Measurements from ENCODE around the gene CYP2D6. TPM values are rescaled to one million over a fixed set of nuclear protein-coding genes. Genes with fewer than 3 reads are reported as not detected.

CYP2D6 gene
- total RNA-seq, 1 experiment from 2014 or later, result 0.55 TPM

DNA sequence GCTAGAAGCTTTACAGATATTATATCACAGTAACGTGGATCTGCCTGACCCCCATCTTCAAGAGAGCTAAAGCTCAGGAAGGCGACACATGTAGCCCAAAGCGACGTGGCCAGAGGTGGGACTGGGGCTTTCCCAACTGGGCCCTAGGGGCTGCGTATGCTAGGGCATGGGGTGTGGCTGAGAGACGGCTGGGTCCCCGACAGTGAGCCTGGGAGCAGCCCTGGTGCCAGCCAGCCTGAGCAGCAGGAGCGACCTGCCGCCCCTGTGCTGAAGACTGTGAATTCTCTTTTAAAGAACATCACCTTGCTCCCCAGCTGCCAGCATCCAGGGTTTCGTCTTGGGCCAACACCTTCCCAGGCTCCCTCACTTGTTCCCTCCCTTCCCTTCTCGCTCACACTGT, 32.9 kb upstream of the CYP2D6 start:
- ATAC-seq, result no peak
- H3K36me3 ChIP-seq (ENCODE audit: low read depth, low read length), result no peaks in the 10 kb centered on the region

DNA sequence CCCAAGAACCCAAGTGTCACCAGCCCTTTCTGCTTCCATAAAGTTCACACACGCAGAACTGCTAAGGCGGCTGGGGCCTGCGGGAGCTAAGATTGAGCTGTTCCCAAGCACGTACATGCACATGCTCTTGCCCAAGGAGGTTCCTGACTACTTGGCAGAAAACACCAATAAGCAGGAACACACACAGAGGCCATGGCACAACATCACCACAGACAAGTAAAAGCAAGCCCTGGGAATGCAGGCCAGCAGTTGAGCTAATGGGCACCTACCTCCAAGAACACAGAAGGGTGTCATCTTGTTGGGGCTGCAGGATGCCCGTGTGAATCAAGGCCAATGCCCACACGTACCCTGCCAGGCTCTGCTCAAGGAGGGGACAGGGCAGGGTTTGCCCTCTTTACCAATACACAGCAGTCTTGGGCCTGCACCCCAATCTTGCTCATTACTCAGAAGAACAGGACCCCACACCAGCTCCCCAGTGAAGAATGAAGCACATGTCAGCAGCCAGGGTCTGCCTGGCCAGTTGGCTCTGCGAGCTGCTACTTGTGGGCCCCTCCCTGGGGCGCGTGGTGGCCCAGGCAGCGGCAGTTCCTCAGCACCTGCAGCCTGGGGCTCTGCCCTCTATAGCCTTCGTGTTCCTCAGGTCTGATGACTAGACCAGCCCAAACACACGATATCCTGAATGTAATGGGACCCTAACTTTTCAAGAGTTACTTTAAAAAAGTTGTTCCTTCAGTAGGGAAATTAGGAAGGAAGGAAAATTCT, 32.3 kb upstream of the CYP2D6 start:
- Histone ChIP-seq H3K79me2 (ENCODE audit: low read length) (no peaks in the 10 kb centered on the region), H3K36me3 (ENCODE audit: low read depth, low read length) (no peaks in the 10 kb centered on the region), H4K20me1 (ENCODE audit: low read length) (no peaks in the 10 kb centered on the region), H3K4me1 (ENCODE audit: insufficient read depth, low read length) (peaks cover 7% of the 10 kb centered on the region), H3K4me2 (ENCODE audit: low read length) (no peak overlapping the region), H3K9me3 (ENCODE audit: low read length) (no peaks in the 10 kb centered on the region), H3K9ac (ENCODE audit: low read length) (no peak overlapping the region), H3F3A (ENCODE audit: low read length, unreplicated experiment) (no peaks in the 10 kb centered on the region), H2AFZ (ENCODE audit: low read length) (no peak overlapping the region), H3K27ac (ENCODE audit: low read length) (no peak overlapping the region), H3K27me3 (ENCODE audit: low read length) (no peaks in the 10 kb centered on the region), H3K4me3 (ENCODE audit: low read length) (no peak overlapping the region), H3K9me2 (replicated peaks; ENCODE audit: low read length) (no peaks in the 10 kb centered on the region)
- ChIA-PET CTCF (no interaction called here), POLR2A (ENCODE audit: unreplicated experiment) (no interaction called here)
- intact Hi-C loops (cut with micrococcal nuclease), result no loop called here
- ATAC-seq (no peak), DNase-seq (no peak)
- TF ChIP-seq EZH2phosphoT487 (IDR thresholded peaks at IDR 0.05; ENCODE audit: borderline replicate concordance, low read length) (no peak), EZH2 (IDR thresholded peaks at IDR 0.05; ENCODE audit: low read length, unreplicated experiment) (no peak)
- TF ChIP-seq, protein P1, sequence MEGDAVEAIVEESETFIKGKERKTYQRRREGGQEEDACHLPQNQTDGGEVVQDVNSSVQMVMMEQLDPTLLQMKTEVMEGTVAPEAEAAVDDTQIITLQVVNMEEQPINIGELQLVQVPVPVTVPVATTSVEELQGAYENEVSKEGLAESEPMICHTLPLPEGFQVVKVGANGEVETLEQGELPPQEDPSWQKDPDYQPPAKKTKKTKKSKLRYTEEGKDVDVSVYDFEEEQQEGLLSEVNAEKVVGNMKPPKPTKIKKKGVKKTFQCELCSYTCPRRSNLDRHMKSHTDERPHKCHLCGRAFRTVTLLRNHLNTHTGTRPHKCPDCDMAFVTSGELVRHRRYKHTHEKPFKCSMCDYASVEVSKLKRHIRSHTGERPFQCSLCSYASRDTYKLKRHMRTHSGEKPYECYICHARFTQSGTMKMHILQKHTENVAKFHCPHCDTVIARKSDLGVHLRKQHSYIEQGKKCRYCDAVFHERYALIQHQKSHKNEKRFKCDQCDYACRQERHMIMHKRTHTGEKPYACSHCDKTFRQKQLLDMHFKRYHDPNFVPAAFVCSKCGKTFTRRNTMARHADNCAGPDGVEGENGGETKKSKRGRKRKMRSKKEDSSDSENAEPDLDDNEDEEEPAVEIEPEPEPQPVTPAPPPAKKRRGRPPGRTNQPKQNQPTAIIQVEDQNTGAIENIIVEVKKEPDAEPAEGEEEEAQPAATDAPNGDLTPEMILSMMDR (conservative IDR thresholded peaks at IDR 0.05; ENCODE audit: low read depth, low read length), result no peak
- no TSS peak for BruUV-seq (replicated peaks)

More for the DNA sequence above, 32.9 kb upstream of the CYP2D6 start:
- no peak for DNase-seq
- no peaks in the 10 kb centered on the region for H4K20me1 ChIP-seq (ENCODE audit: low read length)
- intact Hi-C loops (cut with micrococcal nuclease), result no loop called here
- H3K27ac ChIP-seq (ENCODE audit: low read length), result no peak overlapping the region
- no peaks in the 10 kb centered on the region for H3K9me3 ChIP-seq (ENCODE audit: low read length)
- no peak overlapping the region for H3K4me2 ChIP-seq (ENCODE audit: low read length)
- H3K9me2 ChIP-seq (replicated peaks; ENCODE audit: low read length), result no peaks in the 10 kb centered on the region
- no peaks in the 10 kb centered on the region for H3K79me2 ChIP-seq (ENCODE audit: low read length)
- BruUV-seq (replicated peaks), result no TSS peak
- no peak overlapping the region for H3K9ac ChIP-seq (ENCODE audit: low read length)
- ChIA-PET POLR2A (ENCODE audit: unreplicated experiment) (no interaction called here), CTCF (no interaction called here)
- peaks cover 7% of the 10 kb centered on the region for H3K4me1 ChIP-seq (ENCODE audit: insufficient read depth, low read length)
- H3K4me3 ChIP-seq (ENCODE audit: low read length), result no peak overlapping the region
- no peaks in the 10 kb centered on the region for H3K27me3 ChIP-seq (ENCODE audit: low read length)
- no peaks in the 10 kb centered on the region for H3F3A ChIP-seq (ENCODE audit: low read length, unreplicated experiment)
- TF ChIP-seq EZH2 (IDR thresholded peaks at IDR 0.05; ENCODE audit: low read length, unreplicated experiment), result no peak
- no peak for TF ChIP-seq EZH2phosphoT487 (IDR thresholded peaks at IDR 0.05; ENCODE audit: borderline replicate concordance, low read length)
- TF ChIP-seq, protein P1 (conservative IDR thresholded peaks at IDR 0.05; ENCODE audit: low read depth, low read length), result no peak
- H2AFZ ChIP-seq (ENCODE audit: low read length), result no peak overlapping the region
